Pulmonary artery endothelial cell (primary cell): ENCODE measurements around the gene HDGF. TPM values are rescaled to one million over a fixed set of nuclear protein-coding genes. Genes with fewer than 3 reads are reported as not detected.
A peak's percentile ranks its signal among the peaks of the same experiment; 100 is the strongest.

Experiments used
- DNase-seq: peaks from one replicate; pipeline ENCODE4 v3.0.0-alpha.2; 2011; ENCODE audit warnings: low read depth, low spot score
- total RNA-seq: library from RNA; depleted of rRNA; stranded (reverse); fragments of >200 nt; gene quantifications from 2 replicates; pipeline ENCODE4 v1.2.3, GENCODE V29; 2014

Gene HDGF
- total RNA-seq, 1 donor from 2014 or later = 206 TPM

- DNase-seq = peak; percentile 84
Observed at GRCh38 chr1:156746728-156747631, 4.5 kb downstream of the HDGF start.

GRCh38 chr1:156746406-156746727 is 5.1 kb downstream of the HDGF start:
- no peak for DNase-seq

- DNase-seq = no peak
Observed at GRCh38 chr1:156745881-156746280, 5.6 kb downstream of the HDGF start.

GRCh38 chr1:156744786-156745419 is 6.6 kb downstream of the HDGF start:
- DNase-seq = no peak

GRCh38 chr1:156744344-156744743 is 7.1 kb downstream of the HDGF start:
- no peak for DNase-seq

GRCh38 chr1:156743367-156744302 is 7.8 kb downstream of the HDGF start:
- no peak for DNase-seq

- no peak for DNase-seq
Observed at GRCh38 chr1:156742801-156743200, 8.7 kb downstream of the HDGF start.

GRCh38 chr1:156742017-156742416 is 9.5 kb downstream of the HDGF start:
- no peak for DNase-seq

- no peak for DNase-seq
Observed at GRCh38 chr1:156741481-156741983, 9.9 kb downstream of the HDGF start.

- peak; percentile 99 for DNase-seq
Observed at GRCh38 chr1:156740741-156741480, 10.6 kb downstream of the HDGF start, which contains the start of gene MRPL24. MRPL24 (minus strand) TSS chr1:156741088; CDS start chr1:156738704, 2,384 bp downstream.

GRCh38 chr1:156740237-156740740 is 11.2 kb downstream of the HDGF start:
- no peak for DNase-seq

- no peak for DNase-seq
Observed at GRCh38 chr1:156738916-156739315, 12.6 kb downstream of the HDGF start.

- no peak for DNase-seq
Observed at GRCh38 chr1:156738407-156738806, 13.1 kb downstream of the HDGF start.

GRCh38 chr1:156733989-156734584 is 17.4 kb downstream of the HDGF start:
- DNase-seq = no peak

- DNase-seq = peak; percentile 94
Observed at GRCh38 chr1:156728599-156729462, 22.6 kb downstream of the HDGF start, which contains the start of gene ISG20L2. ISG20L2 (minus strand) TSS chr1:156728766; CDS start chr1:156727652, 1,114 bp downstream.

- no peak for DNase-seq
Observed at GRCh38 chr1:156727926-156728598, 23.4 kb downstream of the HDGF start, which contains the start of gene METTL25B. METTL25B (plus strand) TSS chr1:156728469; CDS start chr1:156729105, 636 bp downstream.

- DNase-seq = no peak
Observed at GRCh38 chr1:156727492-156727891, 24.0 kb downstream of the HDGF start.

GRCh38 chr1:156726549-156727226 is 24.8 kb downstream of the HDGF start:
- peak; percentile 51 for DNase-seq
